ENCODE data around the gene THSD8.

- no peak for TF ChIP-seq POLR2A (IDR thresholded peaks at IDR 0.05)
- no peak for TF ChIP-seq CTCF (IDR thresholded peaks at IDR 0.05)
- TF ChIP-seq POLR2AphosphoS5 (IDR thresholded peaks at IDR 0.05): no peak
Observed at GRCh38 chr19:12794971-12795381, 6.9 kb upstream of the THSD8 start.

Measured in gastroesophageal sphincter (tissue), 3 donors.